ENCODE data around the gene FNIP2.
"Not testable (repeated sequence)": the region's sequence is repeated elsewhere in the genome, so short reads cannot be mapped to it uniquely, and the experiment has no call there.

DNA sequence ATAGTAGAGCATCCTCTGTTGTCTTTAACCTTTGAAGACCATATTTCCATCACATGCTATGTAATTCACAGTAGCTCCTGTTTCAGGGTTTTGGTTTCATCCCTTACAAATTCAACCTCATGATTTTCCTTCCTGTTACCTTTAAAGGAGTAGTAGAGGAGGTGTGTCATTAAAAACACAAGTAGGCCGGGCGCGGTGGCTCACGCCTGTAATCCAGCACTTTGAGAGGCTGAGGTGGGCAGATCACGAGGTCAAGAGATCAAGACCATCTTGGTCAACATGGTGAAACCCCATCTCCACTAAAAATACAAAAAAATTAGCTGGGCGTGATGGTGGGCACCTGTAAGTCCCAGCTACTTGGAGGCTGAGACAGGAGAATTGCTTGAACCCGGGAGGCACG is 59.3 kb downstream of the FNIP2 start:
- TF ChIP-seq, protein P1, sequence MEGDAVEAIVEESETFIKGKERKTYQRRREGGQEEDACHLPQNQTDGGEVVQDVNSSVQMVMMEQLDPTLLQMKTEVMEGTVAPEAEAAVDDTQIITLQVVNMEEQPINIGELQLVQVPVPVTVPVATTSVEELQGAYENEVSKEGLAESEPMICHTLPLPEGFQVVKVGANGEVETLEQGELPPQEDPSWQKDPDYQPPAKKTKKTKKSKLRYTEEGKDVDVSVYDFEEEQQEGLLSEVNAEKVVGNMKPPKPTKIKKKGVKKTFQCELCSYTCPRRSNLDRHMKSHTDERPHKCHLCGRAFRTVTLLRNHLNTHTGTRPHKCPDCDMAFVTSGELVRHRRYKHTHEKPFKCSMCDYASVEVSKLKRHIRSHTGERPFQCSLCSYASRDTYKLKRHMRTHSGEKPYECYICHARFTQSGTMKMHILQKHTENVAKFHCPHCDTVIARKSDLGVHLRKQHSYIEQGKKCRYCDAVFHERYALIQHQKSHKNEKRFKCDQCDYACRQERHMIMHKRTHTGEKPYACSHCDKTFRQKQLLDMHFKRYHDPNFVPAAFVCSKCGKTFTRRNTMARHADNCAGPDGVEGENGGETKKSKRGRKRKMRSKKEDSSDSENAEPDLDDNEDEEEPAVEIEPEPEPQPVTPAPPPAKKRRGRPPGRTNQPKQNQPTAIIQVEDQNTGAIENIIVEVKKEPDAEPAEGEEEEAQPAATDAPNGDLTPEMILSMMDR (IDR thresholded peaks at IDR 0.05): not testable (repeated sequence)
- TF ChIP-seq EZH2 (IDR thresholded peaks at IDR 0.05; ENCODE audit: borderline replicate concordance, insufficient read depth, low read depth, low read length, poor library complexity, severe bottlenecking): not testable (repeated sequence)
